Fibroblast of mammary gland (primary cell): ENCODE results near the gene KCNV2.

Experiments used
- DNase-seq: peaks from one replicate; pipeline ENCODE4 v3.0.0-alpha.2; 2010; ENCODE audit warnings: low read depth
- H3K4me3 ChIP-seq: 2 replicates; pipeline ENCODE4 v1.5.1; 2011; ENCODE audit warnings: low read depth, mild to moderate bottlenecking, low read length, moderate library complexity; ENCODE audit not compliant: control insufficient read depth
- TF ChIP-seq, protein P1 (sequence below): conservative IDR thresholded peaks from 2 replicates; pipeline ENCODE4 v1.5.1; 2011; ENCODE audit warnings: low read depth, low read length, inconsistent platforms; ENCODE audit not compliant: control insufficient read depth, insufficient read depth

Gene KCNV2

DNA sequence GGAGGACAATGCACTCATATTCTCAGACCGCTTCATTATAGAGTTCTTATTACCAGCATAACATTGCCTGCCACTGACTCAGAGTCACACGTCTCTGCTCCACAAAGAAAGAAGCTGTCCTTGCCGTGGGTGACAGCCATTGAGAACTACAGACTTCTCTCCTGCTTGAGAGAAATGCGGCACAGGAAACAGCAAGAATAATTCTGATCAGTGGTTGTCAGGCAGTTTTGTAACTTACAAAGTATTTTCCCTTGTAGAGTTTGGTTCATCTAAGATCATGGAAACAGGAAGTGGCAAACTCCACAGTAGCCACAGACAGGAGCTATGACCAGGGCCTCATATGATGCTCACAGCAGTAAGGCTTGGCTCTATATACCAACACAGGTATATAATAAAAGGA is 47.0 kb downstream of the KCNV2 start:
- TF ChIP-seq, protein P1, sequence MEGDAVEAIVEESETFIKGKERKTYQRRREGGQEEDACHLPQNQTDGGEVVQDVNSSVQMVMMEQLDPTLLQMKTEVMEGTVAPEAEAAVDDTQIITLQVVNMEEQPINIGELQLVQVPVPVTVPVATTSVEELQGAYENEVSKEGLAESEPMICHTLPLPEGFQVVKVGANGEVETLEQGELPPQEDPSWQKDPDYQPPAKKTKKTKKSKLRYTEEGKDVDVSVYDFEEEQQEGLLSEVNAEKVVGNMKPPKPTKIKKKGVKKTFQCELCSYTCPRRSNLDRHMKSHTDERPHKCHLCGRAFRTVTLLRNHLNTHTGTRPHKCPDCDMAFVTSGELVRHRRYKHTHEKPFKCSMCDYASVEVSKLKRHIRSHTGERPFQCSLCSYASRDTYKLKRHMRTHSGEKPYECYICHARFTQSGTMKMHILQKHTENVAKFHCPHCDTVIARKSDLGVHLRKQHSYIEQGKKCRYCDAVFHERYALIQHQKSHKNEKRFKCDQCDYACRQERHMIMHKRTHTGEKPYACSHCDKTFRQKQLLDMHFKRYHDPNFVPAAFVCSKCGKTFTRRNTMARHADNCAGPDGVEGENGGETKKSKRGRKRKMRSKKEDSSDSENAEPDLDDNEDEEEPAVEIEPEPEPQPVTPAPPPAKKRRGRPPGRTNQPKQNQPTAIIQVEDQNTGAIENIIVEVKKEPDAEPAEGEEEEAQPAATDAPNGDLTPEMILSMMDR: no peak
- no peak for DNase-seq
- H3K4me3 ChIP-seq: no peak overlapping the region

DNA sequence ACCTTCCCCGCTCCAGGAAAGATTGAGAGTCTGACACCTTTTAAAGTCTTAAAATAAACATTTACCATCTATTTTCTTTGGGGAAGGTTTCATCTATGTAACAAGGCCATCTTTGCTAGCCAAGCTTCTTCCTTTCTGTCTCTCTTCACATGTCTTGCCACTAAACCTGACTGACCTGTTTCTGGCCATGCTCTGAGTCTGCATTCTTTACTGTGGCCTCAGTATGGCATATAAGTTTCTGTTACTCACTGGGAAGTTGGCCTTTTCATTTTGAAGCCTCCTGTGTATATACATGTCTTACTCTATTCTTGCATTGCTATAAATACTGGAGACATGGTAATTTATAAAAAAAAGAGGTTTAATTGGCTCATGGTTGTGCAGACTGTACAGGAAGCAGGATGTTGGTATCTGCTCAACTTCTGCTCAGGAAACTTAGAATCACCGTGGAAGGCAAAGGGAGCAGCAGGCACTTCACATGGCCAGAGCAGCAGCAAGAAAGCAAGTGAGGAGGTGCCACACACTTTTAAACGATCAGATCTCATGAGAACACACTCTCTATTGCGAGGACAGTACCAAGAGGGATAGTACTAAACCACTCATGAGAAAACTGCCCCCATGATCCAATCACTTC is 48.1 kb downstream of the KCNV2 start:
- no peak for DNase-seq
- TF ChIP-seq, protein P1: no peak
- no peak overlapping the region for H3K4me3 ChIP-seq

DNA sequence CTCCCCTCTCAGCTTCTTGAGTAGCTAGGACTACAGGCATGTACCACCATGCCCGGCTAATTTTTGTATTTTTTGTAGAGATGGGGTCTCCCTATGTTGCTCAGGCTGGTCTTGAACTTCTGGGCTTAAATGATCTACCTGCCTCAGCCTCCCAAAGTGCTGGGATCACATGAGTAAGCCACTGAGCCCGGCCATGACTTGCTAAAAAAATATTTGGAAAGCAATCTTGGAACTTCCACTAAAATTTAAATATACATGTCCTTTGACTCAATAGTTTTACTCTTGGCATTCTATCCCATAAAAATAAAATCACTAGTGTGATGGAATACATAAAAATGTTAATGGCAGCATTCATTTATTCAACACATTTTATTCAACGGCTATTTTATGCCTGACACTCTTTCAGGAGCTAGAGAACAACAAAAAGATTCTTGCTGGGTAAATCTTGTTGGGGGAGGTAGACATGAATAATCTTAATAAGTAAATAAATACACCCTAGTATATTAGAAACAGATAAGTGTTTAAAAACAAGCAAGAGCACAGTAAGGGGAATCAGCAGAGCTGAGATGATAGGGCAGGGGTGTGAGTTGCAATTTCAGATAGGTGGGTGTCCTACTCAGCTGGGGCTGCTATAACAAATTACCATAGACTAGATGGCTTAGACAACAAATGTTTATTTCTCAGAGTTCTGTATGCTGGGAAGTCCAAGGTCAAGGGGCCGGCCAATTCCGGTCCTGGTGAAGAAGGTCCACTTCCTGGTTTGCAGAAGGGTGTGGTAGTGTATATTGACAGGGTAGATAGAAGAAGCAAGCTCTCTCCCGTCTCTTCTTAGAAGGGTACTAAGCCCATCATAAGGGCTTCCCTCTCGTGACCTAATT is 50.7 kb downstream of the KCNV2 start:
- no peak overlapping the region for H3K4me3 ChIP-seq
- DNase-seq: no peak
- TF ChIP-seq, protein P1: no peak

DNA sequence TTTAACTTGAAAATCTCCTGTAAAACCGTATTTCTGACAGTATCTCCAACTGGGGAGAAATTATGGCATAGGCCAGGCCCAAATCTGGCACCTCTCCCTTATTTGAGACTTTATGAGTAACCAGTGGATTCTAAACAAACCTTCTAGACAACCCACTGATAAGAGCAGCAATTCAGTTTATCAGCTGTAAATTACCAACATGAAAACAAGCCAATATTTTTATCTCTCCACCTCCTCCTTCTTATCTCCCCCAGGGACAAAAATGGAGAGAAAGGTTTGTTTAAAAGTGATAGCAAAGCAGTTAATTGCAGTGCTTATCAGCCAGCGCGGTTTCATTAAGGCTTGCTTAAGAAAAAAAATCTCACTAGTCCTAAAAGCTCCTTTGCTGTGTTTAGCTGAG is 53.8 kb downstream of the KCNV2 start:
- no peak overlapping the region for H3K4me3 ChIP-seq
- no peak for DNase-seq
- TF ChIP-seq, protein P1: no peak

DNA sequence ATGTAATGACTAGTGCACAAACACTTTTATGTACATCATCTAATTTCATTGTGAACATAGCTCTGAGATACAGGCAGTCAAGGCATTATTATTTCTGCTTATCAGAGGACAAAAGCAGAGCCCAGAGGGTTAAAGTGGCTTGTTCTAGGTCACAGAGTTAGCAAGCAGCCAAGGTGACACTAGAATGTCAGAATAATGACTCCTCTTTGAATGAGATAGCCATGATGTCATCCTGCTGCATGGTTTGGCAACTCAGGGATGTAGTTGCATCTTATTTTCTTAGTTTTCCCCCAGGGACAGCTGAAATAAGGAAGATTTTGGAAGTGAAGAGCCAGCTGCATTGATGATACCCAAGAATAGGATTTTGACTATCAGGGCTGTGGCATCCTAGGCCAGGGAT is 54.4 kb downstream of the KCNV2 start:
- TF ChIP-seq, protein P1: no peak
- no peak overlapping the region for H3K4me3 ChIP-seq
- DNase-seq: peak; percentile 68

DNA sequence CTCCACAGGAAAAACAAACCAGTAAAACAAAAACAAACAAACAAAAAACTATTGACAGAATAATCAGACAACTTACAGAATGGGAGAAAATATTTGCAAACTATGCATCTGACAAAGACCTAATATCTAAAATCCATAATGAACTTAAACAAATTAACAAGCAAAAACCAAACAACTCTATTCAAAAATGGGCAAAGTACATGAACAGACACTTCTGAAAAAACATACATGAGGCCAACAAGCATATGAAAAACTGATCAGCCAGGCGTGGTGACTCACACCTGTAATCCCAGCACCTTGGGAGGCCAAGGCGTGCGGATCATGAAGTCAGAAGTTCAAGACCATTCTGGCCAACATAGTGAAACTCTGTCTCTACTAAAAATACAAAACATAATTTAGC is 60.1 kb downstream of the KCNV2 start:
- H3K4me3 ChIP-seq: no peak overlapping the region
- TF ChIP-seq, protein P1: no peak
- DNase-seq: no peak
